Stimulated activated CD4-positive, alpha-beta T cell treated with anti-CD3 and anti-CD28 coated beads, Interleukin-15, amount 100 ng/mL, for 48 hours (primary cell): ENCODE data around the gene GTF2H4.

Experiments
- DNase-seq, 2 donors: peaks; one replicate each; pipeline ENCODE4 v3.0.0-alpha.2; 2020; ENCODE audit warnings: low read depth in 2 of 2

GTF2H4 gene

GRCh38 chr6:30955367-30956042 lies 47.5 kb downstream of the GTF2H4 start:
- DNase-seq: peak; percentile 77 to 82

GRCh38 chr6:30957716-30958115 lies 49.7 kb downstream of the GTF2H4 start:
- no peak for DNase-seq

GRCh38 chr6:30960907-30961673 lies 53.1 kb downstream of the GTF2H4 start:
- DNase-seq: no peak

- no peak for DNase-seq
Measured at GRCh38 chr6:30962716-30963115, 54.7 kb downstream of the GTF2H4 start.

GRCh38 chr6:30963641-30964040 lies 55.6 kb downstream of the GTF2H4 start:
- DNase-seq: no peak
